GM21786 (cell line): ENCODE measurements around the gene WASL.

Experiments used
- ATAC-seq: cut with Tn5 transposase; IDR thresholded peaks from one replicate; pipeline ENCODE4 v1.9.1; 2021; ENCODE audit not compliant: unreplicated experiment

Gene WASL

GRCh38 chr7:123705211-123705901, 43.4 kb downstream of the WASL start:
- ATAC-seq, result no peak

- no peak for ATAC-seq
Observed at GRCh38 chr7:123695944-123696677, 52.7 kb downstream of the WASL start.

GRCh38 chr7:123692471-123692877, 56.3 kb downstream of the WASL start:
- ATAC-seq, result no peak

- ATAC-seq, result no peak
Observed at GRCh38 chr7:123690550-123690949, 58.3 kb downstream of the WASL start.

- ATAC-seq, result no peak
Observed at GRCh38 chr7:123689250-123689649, 59.6 kb downstream of the WASL start.

- ATAC-seq, result no peak
Observed at GRCh38 chr7:123687727-123688126, 61.1 kb downstream of the WASL start.

GRCh38 chr7:123687161-123687560, 61.6 kb downstream of the WASL start:
- ATAC-seq, result no peak

GRCh38 chr7:123682690-123683089, 66.1 kb downstream of the WASL start:
- ATAC-seq, result peak; percentile 66

GRCh38 chr7:123681561-123681960, 67.2 kb downstream of the WASL start:
- no peak for ATAC-seq

GRCh38 chr7:123680580-123680979, 68.2 kb downstream of the WASL start:
- ATAC-seq, result no peak

GRCh38 chr7:123679614-123680013, 69.2 kb downstream of the WASL start:
- ATAC-seq, result no peak

GRCh38 chr7:123677061-123677715, 71.6 kb downstream of the WASL start:
- no peak for ATAC-seq

- no peak for ATAC-seq
Observed at GRCh38 chr7:123675181-123675473, 73.7 kb downstream of the WASL start.

- no peak for ATAC-seq
Observed at GRCh38 chr7:123674399-123675180, 74.2 kb downstream of the WASL start.

GRCh38 chr7:123673752-123674398, 74.9 kb downstream of the WASL start:
- ATAC-seq, result no peak

GRCh38 chr7:123673137-123673732, 75.6 kb downstream of the WASL start:
- ATAC-seq, result no peak

GRCh38 chr7:123669485-123669884, 79.3 kb downstream of the WASL start:
- ATAC-seq, result no peak

GRCh38 chr7:123666492-123666891, 82.3 kb downstream of the WASL start:
- no peak for ATAC-seq

GRCh38 chr7:123665896-123666295, 82.9 kb downstream of the WASL start:
- no peak for ATAC-seq

GRCh38 chr7:123665157-123665556, 83.6 kb downstream of the WASL start:
- ATAC-seq, result no peak

- ATAC-seq, result no peak
Observed at GRCh38 chr7:123663200-123663599, 85.6 kb downstream of the WASL start.
